Natural killer cell (primary cell): ENCODE measurements around the gene PRKG1. TPM values are rescaled to one million over a fixed set of nuclear protein-coding genes. Genes with fewer than 3 reads are reported as not detected.

Experiments
- ATAC-seq, 3 donors: fragments of 150-1000 bp in 2 of 3; fragments of 200-7000 bp in 1 of 3; cut with Tn5 transposase; 1 replicate in 1 of 3; 2 replicates in 2 of 3; pipeline ENCODE4 v1.10.0; 2021; ENCODE audit warnings: mild to moderate bottlenecking in 2 of 3, moderate library complexity in 2 of 3
- DNase-seq, 2 donors: peaks; one replicate each; pipeline versions ENCODE4 v3.0.0 to v3.0.0-alpha.2; 2013 to 2021; ENCODE audit warnings: mixed read lengths in 1 of 2
- H3K27ac ChIP-seq: one replicate; pipeline ENCODE4 v1.5.1; 2013; ENCODE audit warnings: mild to moderate bottlenecking, low read length
- H3K27me3 ChIP-seq: one replicate; pipeline ENCODE4 v1.6.1; 2013; ENCODE audit warnings: low read length; ENCODE audit not compliant: control insufficient read depth, insufficient read depth
- H3K36me3 ChIP-seq: one replicate; pipeline ENCODE4 v1.6.1; 2013; ENCODE audit warnings: low read length; ENCODE audit not compliant: control insufficient read depth, insufficient read depth
- H3K4me1 ChIP-seq: one replicate; pipeline ENCODE4 v1.6.1; 2013; ENCODE audit warnings: low read length; ENCODE audit not compliant: control insufficient read depth, insufficient read depth
- H3K4me3 ChIP-seq: one replicate; pipeline ENCODE4 v1.5.1; 2013; ENCODE audit warnings: low read length
- H3K9me3 ChIP-seq: one replicate; pipeline ENCODE4 v1.6.1; 2013; ENCODE audit warnings: low read length; ENCODE audit not compliant: control insufficient read depth, insufficient read depth
- H3K27ac Mint-ChIP-seq, 2 donors: one replicate each; pipeline ENCODE4 v1.8.0; 2022; ENCODE audit warnings: mild to moderate bottlenecking in 2 of 2, mixed read lengths in 2 of 2, moderate library complexity in 1 of 2
- H3K27me3 Mint-ChIP-seq, 2 donors: one replicate each; pipeline ENCODE4 v1.8.0; 2022; ENCODE audit warnings: low read depth in 2 of 2, mixed read lengths in 2 of 2
- H3K36me3 Mint-ChIP-seq: one replicate; pipeline ENCODE4 v1.8.0; 2022; ENCODE audit warnings: mixed read lengths
- H3K4me1 Mint-ChIP-seq, 2 donors: one replicate each; pipeline ENCODE4 v1.8.0; 2022; ENCODE audit warnings: mixed read lengths in 2 of 2
- H3K4me3 Mint-ChIP-seq: one replicate; pipeline ENCODE4 v1.8.0; 2022; ENCODE audit warnings: mild to moderate bottlenecking, moderate library complexity, mixed read lengths
- H3K9me3 Mint-ChIP-seq, 2 donors: one replicate each; pipeline ENCODE4 v1.8.0; 2022; ENCODE audit warnings: mixed read lengths in 2 of 2
- WGBS: methylation state at CpG from one replicate; pipeline ENCODE4 v1.1.7; 2013; ENCODE audit warnings: missing lambda C conversion rate; ENCODE audit not compliant: insufficient coverage; 5-methylcytosine and 5-hydroxymethylcytosine counted together
- intact Hi-C: fragments of 100-400 bp; cut with micrococcal nuclease; formaldehyde crosslinking; loops from one replicate; pipeline ENCODE4 v1.14.2; 2022
- total RNA-seq, 4 donors: library from RNA; stranded (reverse); fragments of 120-200 nt in 1 of 4; gene quantifications; one replicate each; pipeline versions ENCODE4 v1.2.3 to v1.2.4, GENCODE V29; 2013 to 2022
- TF ChIP-seq, protein P1 (sequence below): fragments of 200-600 bp; IDR thresholded peaks from one replicate; pipeline ENCODE4 v1.8.0; 2022; ENCODE audit warnings: antibody characterized with exemption

Gene PRKG1
- total RNA-seq, 3 donors from 2014 or later (not counting 1 experiment from before 2014, with no cell fraction given) = 0.23 to 0.41 (median 0.35) TPM

DNA sequence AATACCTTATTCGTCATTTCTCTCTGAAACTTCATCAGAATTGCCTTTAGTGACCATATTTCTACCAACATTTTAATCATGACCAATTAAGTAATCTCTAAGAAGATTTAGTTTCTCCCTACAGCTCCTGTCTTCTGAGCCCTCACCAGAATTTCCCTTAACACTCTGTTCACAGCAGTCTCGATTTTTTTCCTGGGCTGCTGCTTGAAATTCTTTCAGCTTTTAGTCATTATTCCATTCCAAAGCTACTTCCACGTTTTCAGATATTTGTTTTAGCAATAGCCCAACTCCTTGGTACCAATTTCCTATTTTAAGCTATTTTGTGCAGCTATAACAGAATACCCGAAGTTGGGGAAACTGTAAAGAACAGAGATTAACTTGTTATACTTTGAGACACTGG lies 1047.4 kb downstream of the PRKG1 start:
- H3K9me3 Mint-ChIP-seq = peaks cover 9 to 10% of the 10 kb centered on the region in 2 donors
- H3K36me3 ChIP-seq = no peaks in the 10 kb centered on the region
- H3K4me1 ChIP-seq = no peaks in the 10 kb centered on the region
- H3K36me3 Mint-ChIP-seq = no peaks in the 10 kb centered on the region
- no peaks in the 10 kb centered on the region for H3K27me3 ChIP-seq
- no peaks in the 10 kb centered on the region for H3K27me3 Mint-ChIP-seq
- TF ChIP-seq, protein P1, sequence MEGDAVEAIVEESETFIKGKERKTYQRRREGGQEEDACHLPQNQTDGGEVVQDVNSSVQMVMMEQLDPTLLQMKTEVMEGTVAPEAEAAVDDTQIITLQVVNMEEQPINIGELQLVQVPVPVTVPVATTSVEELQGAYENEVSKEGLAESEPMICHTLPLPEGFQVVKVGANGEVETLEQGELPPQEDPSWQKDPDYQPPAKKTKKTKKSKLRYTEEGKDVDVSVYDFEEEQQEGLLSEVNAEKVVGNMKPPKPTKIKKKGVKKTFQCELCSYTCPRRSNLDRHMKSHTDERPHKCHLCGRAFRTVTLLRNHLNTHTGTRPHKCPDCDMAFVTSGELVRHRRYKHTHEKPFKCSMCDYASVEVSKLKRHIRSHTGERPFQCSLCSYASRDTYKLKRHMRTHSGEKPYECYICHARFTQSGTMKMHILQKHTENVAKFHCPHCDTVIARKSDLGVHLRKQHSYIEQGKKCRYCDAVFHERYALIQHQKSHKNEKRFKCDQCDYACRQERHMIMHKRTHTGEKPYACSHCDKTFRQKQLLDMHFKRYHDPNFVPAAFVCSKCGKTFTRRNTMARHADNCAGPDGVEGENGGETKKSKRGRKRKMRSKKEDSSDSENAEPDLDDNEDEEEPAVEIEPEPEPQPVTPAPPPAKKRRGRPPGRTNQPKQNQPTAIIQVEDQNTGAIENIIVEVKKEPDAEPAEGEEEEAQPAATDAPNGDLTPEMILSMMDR = no peak
- ATAC-seq (no peak), DNase-seq (no peak)
- no peaks in the 10 kb centered on the region for H3K9me3 ChIP-seq
- H3K27ac ChIP-seq = no peak overlapping the region
- H3K4me3 ChIP-seq = no peak overlapping the region
- 58% methylated on average over 4 of the region's 4 CpGs for WGBS
- no peaks in the 10 kb centered on the region for H3K4me1 Mint-ChIP-seq
- intact Hi-C loops = no loop called here
- no peak overlapping the region for H3K4me3 Mint-ChIP-seq
- no peak overlapping the region for H3K27ac Mint-ChIP-seq

DNA sequence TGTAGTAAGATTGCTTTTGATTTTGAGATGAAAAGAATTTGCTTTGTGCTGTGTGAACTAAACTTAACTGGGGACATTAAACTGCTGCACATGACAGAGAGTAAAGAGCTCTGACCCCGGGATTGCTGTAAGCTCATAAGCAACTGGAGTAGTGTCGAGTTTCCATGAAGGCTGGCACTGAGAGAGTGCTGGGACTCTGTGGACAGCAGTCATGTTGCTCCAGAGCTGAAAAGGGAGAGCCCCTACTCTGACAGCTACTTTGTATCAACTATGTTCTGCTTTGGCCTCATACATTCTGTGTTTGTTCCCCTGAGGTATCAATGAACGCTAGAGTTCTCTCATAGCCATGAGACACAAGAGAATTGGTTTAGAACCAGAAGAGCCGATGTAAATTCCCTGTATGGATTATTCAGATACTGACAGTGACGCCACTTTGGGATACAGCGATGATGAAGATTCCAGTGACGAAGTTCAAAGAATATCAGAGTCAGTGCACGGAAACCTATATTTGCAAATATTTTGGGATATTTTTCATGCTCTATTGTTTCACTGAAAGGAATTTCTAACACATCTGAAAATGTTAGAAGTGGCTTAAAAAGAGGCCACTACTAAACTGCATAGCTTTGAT lies 1053.9 kb downstream of the PRKG1 start:
- Histone ChIP-seq H3K4me3 (no peak overlapping the region), H3K36me3 (no peaks in the 10 kb centered on the region), H3K4me1 (no peaks in the 10 kb centered on the region), H3K9me3 (no peaks in the 10 kb centered on the region), H3K27ac (no peak overlapping the region), H3K27me3 (no peaks in the 10 kb centered on the region)
- intact Hi-C loops = no loop called here
- 84% methylated on average over 8 of the region's 8 CpGs for WGBS
- TF ChIP-seq, protein P1 = no peak
- Mint-ChIP-seq H3K27ac (no peak overlapping the region), H3K9me3 (peaks cover 9 to 10% of the 10 kb centered on the region in 2 donors), H3K36me3 (no peaks in the 10 kb centered on the region), H3K27me3 (no peaks in the 10 kb centered on the region), H3K4me1 (no peaks in the 10 kb centered on the region), H3K4me3 (no peak overlapping the region)
- ATAC-seq (no peak), DNase-seq (no peak)

DNA sequence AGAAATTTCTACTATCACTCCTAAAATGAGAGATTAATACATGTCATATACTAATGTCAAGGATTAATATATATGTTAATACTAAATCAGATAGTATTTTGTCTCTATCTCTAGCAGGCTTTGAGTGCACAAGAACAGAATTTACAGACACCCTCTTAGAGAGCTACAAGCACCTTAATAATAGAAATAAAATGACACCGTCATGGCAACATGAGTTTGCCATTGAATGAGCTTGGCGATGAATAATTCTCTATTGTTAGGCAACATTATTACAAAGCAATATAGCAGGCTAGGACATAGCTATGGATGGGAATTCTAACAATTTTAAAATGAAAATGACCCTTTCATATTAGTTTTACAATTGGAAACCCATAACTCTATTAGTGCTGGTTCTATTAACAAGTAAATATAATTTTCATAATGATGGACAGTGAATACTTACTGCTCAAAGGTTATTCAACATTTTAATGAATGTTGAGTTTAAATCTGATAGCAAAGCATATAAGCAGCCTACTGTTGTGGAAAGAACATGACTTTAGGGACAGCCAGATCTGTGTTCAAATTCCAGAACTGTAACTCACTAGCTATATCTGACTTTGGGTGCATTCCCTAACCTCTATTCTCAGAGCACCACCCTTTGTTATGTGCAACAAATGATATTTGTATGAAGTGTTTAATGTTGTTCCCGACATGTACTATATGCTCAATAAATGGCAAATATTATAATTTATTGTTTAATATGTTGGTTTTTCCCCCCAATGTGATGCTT lies 1055.3 kb downstream of the PRKG1 start:
- no peak overlapping the region for H3K4me3 Mint-ChIP-seq
- H3K4me1 Mint-ChIP-seq = no peaks in the 10 kb centered on the region
- intact Hi-C loops = no loop called here
- WGBS = 100% methylated on average over 2 of the region's 3 CpGs
- no peak overlapping the region for H3K27ac ChIP-seq
- H3K36me3 ChIP-seq = no peaks in the 10 kb centered on the region
- H3K27ac Mint-ChIP-seq = no peak overlapping the region
- H3K4me1 ChIP-seq = no peaks in the 10 kb centered on the region
- H3K4me3 ChIP-seq = no peak overlapping the region
- H3K36me3 Mint-ChIP-seq = no peaks in the 10 kb centered on the region
- ATAC-seq (no peak), DNase-seq (no peak)
- no peaks in the 10 kb centered on the region for H3K9me3 ChIP-seq
- H3K27me3 ChIP-seq = no peaks in the 10 kb centered on the region
- H3K9me3 Mint-ChIP-seq = peaks cover 7 to 10% of the 10 kb centered on the region in 2 donors
- TF ChIP-seq, protein P1 = no peak
- no peaks in the 10 kb centered on the region for H3K27me3 Mint-ChIP-seq
